NCI-H748 treated with DMSO at 0.1 percent for 48 hours (cell line): ENCODE results near the gene MGAT5B.

Experiments
- DNase-seq: peaks from one replicate; lab custom pipeline; 2025; lab: John Stamatoyannopoulos, UW

MGAT5B gene

GRCh38 chr17:76927982-76928381 lies 59.8 kb downstream of the MGAT5B start:
- no peak for DNase-seq

GRCh38 chr17:76929148-76929547 lies 60.9 kb downstream of the MGAT5B start:
- DNase-seq: no peak

- DNase-seq: no peak
These were observed 61.4 kb downstream of the MGAT5B start for GRCh38 chr17:76929601-76930000.

- DNase-seq: no peak
These were observed 61.9 kb downstream of the MGAT5B start for GRCh38 chr17:76930107-76930506.

- no peak for DNase-seq
These were observed 64.5 kb downstream of the MGAT5B start for GRCh38 chr17:76932402-76933333.

GRCh38 chr17:76934561-76935320 lies 66.5 kb downstream of the MGAT5B start:
- no peak for DNase-seq

- DNase-seq: no peak
These were observed 67.1 kb downstream of the MGAT5B start for GRCh38 chr17:76935331-76935730.

- no peak for DNase-seq
These were observed 69.0 kb downstream of the MGAT5B start for GRCh38 chr17:76937238-76937637.

- no peak for DNase-seq
These were observed 69.8 kb downstream of the MGAT5B start for GRCh38 chr17:76938009-76938408.

- DNase-seq: no peak
These were observed 72.1 kb downstream of the MGAT5B start for GRCh38 chr17:76940295-76940694.

GRCh38 chr17:76940738-76941350 lies 72.6 kb downstream of the MGAT5B start:
- no peak for DNase-seq

- DNase-seq: no peak
These were observed 75.0 kb downstream of the MGAT5B start for GRCh38 chr17:76943202-76943601.

- DNase-seq: peak; percentile 49
These were observed 75.6 kb downstream of the MGAT5B start for GRCh38 chr17:76943781-76944213.

- DNase-seq: no peak
These were observed 76.3 kb downstream of the MGAT5B start for GRCh38 chr17:76944477-76944876.

GRCh38 chr17:76946111-76946771 lies 78.0 kb downstream of the MGAT5B start:
- DNase-seq: no peak

GRCh38 chr17:76946772-76947135 lies 78.5 kb downstream of the MGAT5B start:
- DNase-seq: no peak

GRCh38 chr17:76947309-76947708 lies 79.1 kb downstream of the MGAT5B start:
- no peak for DNase-seq

GRCh38 chr17:76947771-76948170 lies 79.6 kb downstream of the MGAT5B start:
- no peak for DNase-seq

- DNase-seq: no peak
These were observed 80.1 kb downstream of the MGAT5B start for GRCh38 chr17:76948301-76948700.

GRCh38 chr17:76948726-76949342 lies 80.6 kb downstream of the MGAT5B start:
- no peak for DNase-seq

GRCh38 chr17:76949913-76950695 lies 81.9 kb downstream of the MGAT5B start:
- DNase-seq: no peak
